Right lobe of liver (tissue), 6 donors: Measurements from ENCODE around the gene FGF18. TPM values are rescaled to one million over a fixed set of nuclear protein-coding genes. Genes with fewer than 3 reads are reported as not detected.
"Not testable (repeated sequence)": the region's sequence is repeated elsewhere in the genome, so short reads cannot be mapped to it uniquely, and the experiment has no call there.

ENCODE experiments used
- ATAC-seq, 4 donors: fragments of 200-7000 bp; cut with Tn5 transposase; one replicate each; pipeline ENCODE4 v1.9.1; 2020; ENCODE audit warnings: mild to moderate bottlenecking in 4 of 4, moderate library complexity in 4 of 4
- DNase-seq, 3 donors: peaks; one replicate each; pipeline ENCODE4 v3.0.0-alpha.2; 2020
- H3K27ac ChIP-seq, 3 donors: fragments of 200-600 bp; one replicate each; pipeline ENCODE4 v1.8.0; 2022
- H3K27me3 ChIP-seq, 2 donors: fragments of 200-600 bp; one replicate each; pipeline ENCODE4 v1.8.0; 2022
- H3K36me3 ChIP-seq, 4 donors: fragments of 200-600 bp; sonication (generic) in 1 of 4; one replicate each; pipeline versions ENCODE4 v1.5.1 to v1.8.0; 2017 to 2022; ENCODE audit warnings: control low read depth in 1 of 4
- H3K4me1 ChIP-seq, 4 donors: fragments of 200-600 bp; sonication (generic) in 1 of 4; one replicate each; pipeline versions ENCODE4 v1.5.1 to v1.8.0; 2017 to 2022; ENCODE audit warnings: control low read depth in 1 of 4
- H3K4me3 ChIP-seq, 3 donors: fragments of 200-600 bp; one replicate each; pipeline ENCODE4 v1.8.0; 2022
- H3K9me3 ChIP-seq, 4 donors: fragments of 200-600 bp; sonication (generic) in 1 of 4; one replicate each; pipeline versions ENCODE4 v1.5.1 to v1.8.0; 2017 to 2022; ENCODE audit warnings: control low read depth in 1 of 4
- POLR2A ChIP-seq: fragments of 450-650 bp; IDR thresholded peaks from one replicate; pipeline ENCODE4 v1.6.1; 2017; ENCODE audit warnings: antibody characterized with exemption, mild to moderate bottlenecking
- WGBS: methylation state at CpG from one replicate; pipeline ENCODE4 v1.1.6; 2018; ENCODE audit warnings: low coverage, low lambda C conversion rate; ENCODE audit not compliant: insufficient coverage; ENCODE audit errors: missing lambda C conversion rate; 5-methylcytosine and 5-hydroxymethylcytosine counted together
- intact Hi-C, 2 donors: fragments of 100-400 bp; cut with DNase I; formaldehyde crosslinking; loops; one replicate each; pipeline versions ENCODE4 v1.11.2 to v1.14.1; 2022
- total RNA-seq, 6 experiments: library from RNA; depleted of rRNA in 2 of 6; stranded (reverse); fragments of >200 nt in 2 of 6; fragmentation: NEBNext Ultra II Directional in 3 of 6; extraction: Animal tissue kit (Norgen Biotek cat#: 25700) in 3 of 6; gene quantifications; one replicate each; pipeline versions ENCODE4 v1.1.0 to v1.2.4, GENCODE V29; 2016 to 2023
- TF ChIP-seq, protein P1 (sequence below), 4 donors: fragments of 200-600 bp in 3 of 4; fragments of 450-650 bp in 1 of 4; IDR thresholded peaks; one replicate each; pipeline versions ENCODE4 v1.5.1 to v1.8.0; 2016 to 2022; ENCODE audit warnings: antibody characterized with exemption in 4 of 4, mild to moderate bottlenecking in 2 of 4
- donor health status: DM: no; HTN: yes; CAD: no.
- donor health status: DM: no; HTN: no; CAD: no.
- donor health status: DM: no; HTN: no; CAD: no.
- donor health status: DM: no; HTN: yes; CAD: no.
- donor health status: DM: no; HTN: yes; CAD: no.

Gene FGF18
- total RNA-seq, 6 experiments from 2014 or later, result 0.12 TPM; not detected in 5

- intact Hi-C loops, result no loop called here
- Histone ChIP-seq H3K27ac (no peak overlapping the region), H3K27me3 (no peaks in the 10 kb centered on the region), H3K36me3 (peaks cover 10 to 63% (median 34%) of the 10 kb centered on the region in 4 donors), H3K4me3 (no peak overlapping the region), H3K4me1 (peaks cover 0 to 22% (median 7%) of the 10 kb centered on the region in 4 donors), H3K9me3 (no peaks in the 10 kb centered on the region)
- TF ChIP-seq, protein P1, sequence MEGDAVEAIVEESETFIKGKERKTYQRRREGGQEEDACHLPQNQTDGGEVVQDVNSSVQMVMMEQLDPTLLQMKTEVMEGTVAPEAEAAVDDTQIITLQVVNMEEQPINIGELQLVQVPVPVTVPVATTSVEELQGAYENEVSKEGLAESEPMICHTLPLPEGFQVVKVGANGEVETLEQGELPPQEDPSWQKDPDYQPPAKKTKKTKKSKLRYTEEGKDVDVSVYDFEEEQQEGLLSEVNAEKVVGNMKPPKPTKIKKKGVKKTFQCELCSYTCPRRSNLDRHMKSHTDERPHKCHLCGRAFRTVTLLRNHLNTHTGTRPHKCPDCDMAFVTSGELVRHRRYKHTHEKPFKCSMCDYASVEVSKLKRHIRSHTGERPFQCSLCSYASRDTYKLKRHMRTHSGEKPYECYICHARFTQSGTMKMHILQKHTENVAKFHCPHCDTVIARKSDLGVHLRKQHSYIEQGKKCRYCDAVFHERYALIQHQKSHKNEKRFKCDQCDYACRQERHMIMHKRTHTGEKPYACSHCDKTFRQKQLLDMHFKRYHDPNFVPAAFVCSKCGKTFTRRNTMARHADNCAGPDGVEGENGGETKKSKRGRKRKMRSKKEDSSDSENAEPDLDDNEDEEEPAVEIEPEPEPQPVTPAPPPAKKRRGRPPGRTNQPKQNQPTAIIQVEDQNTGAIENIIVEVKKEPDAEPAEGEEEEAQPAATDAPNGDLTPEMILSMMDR (IDR thresholded peaks at IDR 0.05), result no peak
- no peak for TF ChIP-seq POLR2A
- DNase-seq (no peak), ATAC-seq (no peak)
- 68% methylated on average over 3 of the region's 14 CpGs for WGBS
Measured at GRCh38 chr5:171391996-171392577, 27.4 kb upstream of the FGF18 start.

DNA sequence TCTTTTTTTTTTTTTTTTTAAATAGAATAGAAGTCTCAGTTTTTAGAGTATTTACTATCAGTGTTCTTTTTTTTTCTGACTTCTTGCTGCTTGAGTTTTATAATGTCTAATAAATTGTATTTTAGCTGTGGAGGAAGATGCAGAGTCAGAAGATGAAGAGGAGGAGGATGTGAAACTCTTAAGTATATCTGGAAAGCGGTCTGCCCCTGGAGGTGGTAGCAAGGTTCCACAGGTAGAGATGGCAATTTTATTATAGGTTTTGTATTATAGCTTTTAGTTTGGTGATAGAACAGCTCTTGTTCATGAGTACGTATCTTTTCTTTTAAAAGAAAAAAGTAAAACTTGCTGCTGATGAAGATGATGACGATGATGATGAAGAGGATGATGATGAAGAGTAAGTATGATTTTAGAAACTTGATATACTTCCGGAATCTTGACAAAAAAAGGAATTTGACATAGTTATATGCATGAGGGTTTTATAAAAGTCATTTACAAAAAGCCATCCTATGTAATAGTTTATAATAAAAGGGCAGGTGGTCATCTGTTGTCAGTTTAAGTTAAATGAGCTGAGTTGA is 26.8 kb upstream of the FGF18 start:
- 85% methylated on average over 4 of the region's 4 CpGs for WGBS
- intact Hi-C loops, result no loop called here
- Histone ChIP-seq H3K4me1 (peaks cover 0 to 22% (median 7%) of the 10 kb centered on the region in 4 donors), H3K27me3 (no peaks in the 10 kb centered on the region), H3K27ac (no peak overlapping the region), H3K4me3 (no peak overlapping the region), H3K9me3 (no peaks in the 10 kb centered on the region), H3K36me3 (peaks cover 10 to 65% (median 35%) of the 10 kb centered on the region in 4 donors)
- DNase-seq, result no peak
- TF ChIP-seq POLR2A, result no peak
- TF ChIP-seq, protein P1 (IDR thresholded peaks at IDR 0.05), result no peak
- ATAC-seq, result no peak

- TF ChIP-seq, protein P1 (IDR thresholded peaks at IDR 0.05), result no peak
- TF ChIP-seq POLR2A, result no peak
- Histone ChIP-seq H3K27me3 (no peaks in the 10 kb centered on the region), H3K36me3 (peaks cover 10 to 86% (median 42%) of the 10 kb centered on the region in 4 donors), H3K27ac (no peak overlapping the region), H3K9me3 (no peaks in the 10 kb centered on the region), H3K4me1 (peaks cover 0 to 10% (median 4%) of the 10 kb centered on the region in 4 donors), H3K4me3 (no peak overlapping the region)
- DNase-seq, result no peak
- intact Hi-C loops, result no loop called here
- ATAC-seq, result no peak
- WGBS, result 99% methylated on average over 6 of the region's 7 CpGs
Measured at GRCh38 chr5:171395042-171395441, 24.4 kb upstream of the FGF18 start.

DNA sequence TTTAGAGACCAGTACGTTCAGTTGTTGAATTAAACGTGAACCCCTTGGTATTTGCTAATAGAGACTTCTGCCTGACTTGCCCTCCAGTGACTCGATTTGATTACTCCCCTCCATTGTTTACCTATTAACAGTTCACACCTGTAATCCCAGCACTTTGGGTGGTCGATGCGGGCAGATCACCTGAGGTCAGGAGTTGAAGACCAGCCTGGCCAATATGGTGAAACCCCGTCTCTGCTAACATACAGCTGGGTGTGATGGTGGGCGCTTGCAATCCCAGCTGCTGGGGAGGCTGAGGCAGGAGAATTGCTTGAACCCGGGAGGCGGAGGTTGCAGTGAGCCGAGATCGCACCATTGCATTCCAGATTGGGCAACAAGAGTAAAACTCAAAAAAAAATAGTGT is 22.9 kb upstream of the FGF18 start:
- ATAC-seq, H3K27me3 ChIP-seq, H3K27ac ChIP-seq, DNase-seq, H3K9me3 ChIP-seq, H3K4me1 ChIP-seq, intact Hi-C loops, H3K4me3 ChIP-seq: not testable (repeated sequence)
- WGBS, result 90% methylated on average over 9 of the region's 11 CpGs
- H3K36me3 ChIP-seq, result peaks cover 20 to 93% (median 55%) of the 10 kb centered on the region in 4 donors

DNA sequence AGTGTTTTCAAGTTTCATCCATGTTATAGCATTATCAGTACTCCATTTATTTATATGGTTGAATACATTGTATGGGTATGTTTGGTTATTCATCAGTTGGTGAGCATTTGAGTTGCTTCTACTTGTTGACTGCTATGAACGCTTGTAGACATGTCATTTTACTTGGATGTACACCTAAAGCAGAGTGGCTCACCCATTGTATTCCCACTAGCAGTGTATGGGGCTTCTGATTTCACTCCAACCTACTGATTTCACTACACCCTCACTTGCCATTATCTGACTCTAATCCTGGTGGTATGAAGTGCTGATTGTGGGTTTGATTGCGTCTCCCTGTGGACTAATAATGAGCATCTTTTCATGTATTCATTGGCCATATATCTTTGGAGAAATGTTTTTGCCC is 22.3 kb upstream of the FGF18 start:
- H3K27me3 ChIP-seq, result no peaks in the 10 kb centered on the region
- no peaks in the 10 kb centered on the region for H3K4me1 ChIP-seq
- H3K36me3 ChIP-seq, result peaks cover 20 to 91% (median 52%) of the 10 kb centered on the region in 4 donors

More for the DNA sequence above, 22.3 kb upstream of the FGF18 start:
- no peak overlapping the region for H3K27ac ChIP-seq
- WGBS, result 97% methylated on average over 2 of the region's 2 CpGs
- no peak overlapping the region for H3K4me3 ChIP-seq
- ATAC-seq (no peak), DNase-seq (no peak)
- H3K9me3 ChIP-seq, result no peaks in the 10 kb centered on the region
- intact Hi-C loops, result no loop called here
- TF ChIP-seq POLR2A, result no peak
- TF ChIP-seq, protein P1 (IDR thresholded peaks at IDR 0.05), result no peak
